PC-3 (cell line): ENCODE measurements around the gene MYL7. TPM values are rescaled to one million over a fixed set of nuclear protein-coding genes. Genes with fewer than 3 reads are reported as not detected.

Experiments
- ATAC-seq: fragments of 200-7000 bp; cut with Tn5 transposase; 2 replicates; pipeline ENCODE4 v1.9.1; 2020; ENCODE audit warnings: mild to moderate bottlenecking, moderate library complexity
- BruUV-seq: library from RNA; stranded (reverse); fragments of 400-500 nt; replicated peaks from 2 replicates; lab custom pipeline; 2021; lab: Mats Ljungman, UMichigan
- CTCF ChIA-PET: fragments of 300-600 bp; sonication (Branson Sonifier 250); formaldehyde crosslinking; loops from one replicate; lab custom pipeline; 2022; ENCODE audit warnings: antibody characterized with exemption; lab: Charles Lee
- POLR2A ChIA-PET: fragments of 300-600 bp; sonication (Branson Sonifier 250); formaldehyde crosslinking; loops from one replicate; lab custom pipeline; 2022; ENCODE audit warnings: antibody characterized with exemption; ENCODE audit not compliant: unreplicated experiment; lab: Charles Lee
- DNase-seq: peaks from one replicate; pipeline ENCODE4 v3.0.0-alpha.2; 2015
- H2AFZ ChIP-seq: fragments of 300-600 bp; sonication (generic); 2 replicates; pipeline ENCODE4 v1.6.0; 2016; ENCODE audit warnings: antibody characterized with exemption, low read length
- H3F3A ChIP-seq: fragments of 300-600 bp; sonication (generic); one replicate; pipeline ENCODE4 v1.6.0; 2017; ENCODE audit warnings: antibody characterized with exemption, low read length, control low read depth, mild to moderate bottlenecking; ENCODE audit not compliant: unreplicated experiment
- H3K27ac ChIP-seq: fragments of 300-600 bp; sonication (generic); 2 replicates; pipeline ENCODE4 v1.5.1; 2016; ENCODE audit warnings: mild to moderate bottlenecking, low read length
- H3K27me3 ChIP-seq: fragments of 300-600 bp; sonication (generic); 2 replicates; pipeline ENCODE4 v1.6.1; 2016; ENCODE audit warnings: low read length, mixed read lengths
- H3K36me3 ChIP-seq: fragments of 300-600 bp; sonication (generic); 2 replicates; pipeline ENCODE4 v1.6.1; 2016; ENCODE audit warnings: low read depth, mixed run types, low read length, mixed read lengths
- H3K4me1 ChIP-seq: fragments of 300-600 bp; sonication (generic); 2 replicates; pipeline ENCODE4 v1.5.1; 2016; ENCODE audit warnings: low read length; ENCODE audit not compliant: insufficient read depth
- H3K4me2 ChIP-seq: fragments of 300-600 bp; sonication (generic); 2 replicates; pipeline ENCODE4 v1.6.0; 2016; ENCODE audit warnings: low read length
- H3K4me3 ChIP-seq: fragments of 300-600 bp; sonication (generic); 2 replicates; pipeline ENCODE4 v1.5.1; 2016; ENCODE audit warnings: mild to moderate bottlenecking, low read length, mixed read lengths
- H3K79me2 ChIP-seq: fragments of 300-600 bp; sonication (generic); 2 replicates; pipeline ENCODE4 v1.6.1; 2017; ENCODE audit warnings: low read length, mixed read lengths
- H3K9ac ChIP-seq: fragments of 300-600 bp; sonication (generic); 2 replicates; pipeline ENCODE4 v1.6.0; 2016; ENCODE audit warnings: mild to moderate bottlenecking, low read length
- H3K9me2 ChIP-seq: fragments of 300-600 bp; sonication (generic); replicated peaks from 2 replicates; pipeline ENCODE4 v1.6.1; 2016; ENCODE audit warnings: mixed run types, low read length, mixed read lengths
- H3K9me3 ChIP-seq: fragments of 300-600 bp; sonication (generic); 2 replicates; pipeline ENCODE4 v1.6.1; 2016; ENCODE audit warnings: low read length, mixed read lengths
- H4K20me1 ChIP-seq: fragments of 300-600 bp; sonication (generic); 2 replicates; pipeline ENCODE4 v1.6.1; 2016; ENCODE audit warnings: low read length, mixed read lengths
- EZH2 ChIP-seq: fragments of 300-600 bp; sonication (generic); IDR thresholded peaks from one replicate; pipeline ENCODE4 v1.6.1; 2017; ENCODE audit warnings: antibody characterized with exemption, mild to moderate bottlenecking, low read length; ENCODE audit not compliant: unreplicated experiment
- EZH2phosphoT487 ChIP-seq: fragments of 300-600 bp; sonication (generic); IDR thresholded peaks from 2 replicates; pipeline ENCODE4 v1.6.1; 2018; ENCODE audit warnings: mild to moderate bottlenecking, antibody characterized with exemption, low read length, borderline replicate concordance
- intact Hi-C: fragments of 100-400 bp; cut with micrococcal nuclease; formaldehyde crosslinking; loops from 2 replicates; pipeline ENCODE4 v1.9.0; 2023
- total RNA-seq: library from RNA; depleted of rRNA; stranded (reverse); fragments of >200 nt; gene quantifications from 2 replicates; pipeline ENCODE4 v1.2.3, GENCODE V29; 2014
- TF ChIP-seq, protein P1 (sequence below): fragments of 300-600 bp; sonication (generic); conservative IDR thresholded peaks from 2 replicates; pipeline ENCODE4 v1.5.1; 2017; ENCODE audit warnings: antibody characterized with exemption, low read depth, mild to moderate bottlenecking, low read length

The MYL7 gene
- total RNA-seq, 1 experiment from 2014 or later = not detected

DNA sequence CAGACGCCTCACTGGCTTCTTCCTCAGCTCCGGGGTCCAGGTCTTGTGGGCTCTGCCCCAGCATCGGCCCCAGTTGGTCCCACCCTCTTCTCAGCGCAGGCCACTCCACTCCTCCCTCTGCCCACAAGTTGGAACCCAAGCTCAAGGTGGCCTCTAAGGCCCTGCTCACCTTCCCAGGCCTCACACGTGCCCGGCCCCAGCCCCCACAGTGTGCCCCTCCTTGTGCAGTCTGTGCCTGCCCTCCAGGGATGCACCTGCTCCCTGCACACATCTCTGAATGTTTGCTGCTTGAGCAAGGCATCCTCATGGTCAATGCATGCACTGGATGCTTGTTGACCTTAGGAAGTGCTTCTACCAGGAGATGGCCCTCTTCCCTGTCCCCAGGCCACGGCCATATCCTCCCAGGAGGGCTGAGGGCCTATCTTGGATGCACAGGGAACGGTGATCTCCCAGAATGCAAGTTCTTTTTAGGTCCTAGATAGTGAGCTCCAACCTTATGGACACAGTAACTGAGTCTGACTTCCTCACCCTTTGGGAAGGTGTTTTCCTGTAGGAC lies 44.7 kb downstream of the MYL7 start:
- ATAC-seq (no peak), DNase-seq (no peak)
- no peaks in the 10 kb centered on the region for H3K9me2 ChIP-seq
- H3K27ac ChIP-seq = no peak overlapping the region
- H3K4me2 ChIP-seq = no peak overlapping the region
- no peaks in the 10 kb centered on the region for H3K36me3 ChIP-seq
- intact Hi-C loops = no loop called here
- H3K4me3 ChIP-seq = no peak overlapping the region
- ChIA-PET POLR2A (no interaction called here), CTCF (interaction anchor here (0.5 kb wide), 1 partner anchor 28 kb away, joined by 6 read pairs; no protein-coding TSS in a partner anchor)
- no peaks in the 10 kb centered on the region for H3K27me3 ChIP-seq
- no peak for TF ChIP-seq EZH2phosphoT487
- TF ChIP-seq EZH2 = no peak
- TF ChIP-seq, protein P1, sequence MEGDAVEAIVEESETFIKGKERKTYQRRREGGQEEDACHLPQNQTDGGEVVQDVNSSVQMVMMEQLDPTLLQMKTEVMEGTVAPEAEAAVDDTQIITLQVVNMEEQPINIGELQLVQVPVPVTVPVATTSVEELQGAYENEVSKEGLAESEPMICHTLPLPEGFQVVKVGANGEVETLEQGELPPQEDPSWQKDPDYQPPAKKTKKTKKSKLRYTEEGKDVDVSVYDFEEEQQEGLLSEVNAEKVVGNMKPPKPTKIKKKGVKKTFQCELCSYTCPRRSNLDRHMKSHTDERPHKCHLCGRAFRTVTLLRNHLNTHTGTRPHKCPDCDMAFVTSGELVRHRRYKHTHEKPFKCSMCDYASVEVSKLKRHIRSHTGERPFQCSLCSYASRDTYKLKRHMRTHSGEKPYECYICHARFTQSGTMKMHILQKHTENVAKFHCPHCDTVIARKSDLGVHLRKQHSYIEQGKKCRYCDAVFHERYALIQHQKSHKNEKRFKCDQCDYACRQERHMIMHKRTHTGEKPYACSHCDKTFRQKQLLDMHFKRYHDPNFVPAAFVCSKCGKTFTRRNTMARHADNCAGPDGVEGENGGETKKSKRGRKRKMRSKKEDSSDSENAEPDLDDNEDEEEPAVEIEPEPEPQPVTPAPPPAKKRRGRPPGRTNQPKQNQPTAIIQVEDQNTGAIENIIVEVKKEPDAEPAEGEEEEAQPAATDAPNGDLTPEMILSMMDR = no peak
- no peaks in the 10 kb centered on the region for H4K20me1 ChIP-seq
- no peak overlapping the region for H3K9ac ChIP-seq
- BruUV-seq = no TSS peak
- no peaks in the 10 kb centered on the region for H3K79me2 ChIP-seq
- no peaks in the 10 kb centered on the region for H3K9me3 ChIP-seq
- H2AFZ ChIP-seq = no peak overlapping the region
- no peaks in the 10 kb centered on the region for H3F3A ChIP-seq
- no peaks in the 10 kb centered on the region for H3K4me1 ChIP-seq

DNA sequence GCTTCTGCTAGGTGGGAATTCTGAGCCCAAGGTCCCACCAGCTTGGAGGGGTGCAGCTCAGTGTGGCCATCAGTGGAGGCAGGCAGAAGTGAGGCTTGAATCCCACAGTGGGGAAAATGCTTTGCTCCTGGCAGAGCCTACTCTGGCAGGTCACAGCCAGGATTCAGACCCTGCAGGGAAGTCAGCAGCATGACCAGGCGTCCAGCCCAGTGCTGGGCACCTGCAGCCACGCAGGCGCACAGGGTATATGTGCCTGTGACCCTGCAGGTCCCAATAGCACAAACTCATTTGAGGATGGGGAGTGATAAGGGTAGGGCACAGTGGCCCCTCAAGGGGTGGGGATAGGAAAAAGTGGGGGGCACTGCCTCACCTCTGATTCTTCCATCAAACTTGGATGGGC lies 45.4 kb downstream of the MYL7 start:
- Histone ChIP-seq H3K9ac (no peak overlapping the region), H3K27ac (no peak overlapping the region), H3K27me3 (no peaks in the 10 kb centered on the region), H2AFZ (no peak overlapping the region), H3K36me3 (no peaks in the 10 kb centered on the region), H3K4me2 (no peak overlapping the region), H3K9me2 (no peaks in the 10 kb centered on the region), H4K20me1 (no peaks in the 10 kb centered on the region), H3K4me1 (no peaks in the 10 kb centered on the region), H3K79me2 (no peaks in the 10 kb centered on the region), H3K9me3 (no peaks in the 10 kb centered on the region), H3F3A (no peaks in the 10 kb centered on the region), H3K4me3 (no peak overlapping the region)
- DNase-seq (no peak), ATAC-seq (no peak)
- no TSS peak for BruUV-seq
- intact Hi-C loops = no loop called here
- CTCF ChIA-PET = interaction anchor here (0.5 kb wide), 1 partner anchor 29 kb away, joined by 6 read pairs; no protein-coding TSS in a partner anchor
- no peak for TF ChIP-seq EZH2phosphoT487
- TF ChIP-seq EZH2 = no peak
- TF ChIP-seq, protein P1 = no peak
- POLR2A ChIA-PET = no interaction called here

DNA sequence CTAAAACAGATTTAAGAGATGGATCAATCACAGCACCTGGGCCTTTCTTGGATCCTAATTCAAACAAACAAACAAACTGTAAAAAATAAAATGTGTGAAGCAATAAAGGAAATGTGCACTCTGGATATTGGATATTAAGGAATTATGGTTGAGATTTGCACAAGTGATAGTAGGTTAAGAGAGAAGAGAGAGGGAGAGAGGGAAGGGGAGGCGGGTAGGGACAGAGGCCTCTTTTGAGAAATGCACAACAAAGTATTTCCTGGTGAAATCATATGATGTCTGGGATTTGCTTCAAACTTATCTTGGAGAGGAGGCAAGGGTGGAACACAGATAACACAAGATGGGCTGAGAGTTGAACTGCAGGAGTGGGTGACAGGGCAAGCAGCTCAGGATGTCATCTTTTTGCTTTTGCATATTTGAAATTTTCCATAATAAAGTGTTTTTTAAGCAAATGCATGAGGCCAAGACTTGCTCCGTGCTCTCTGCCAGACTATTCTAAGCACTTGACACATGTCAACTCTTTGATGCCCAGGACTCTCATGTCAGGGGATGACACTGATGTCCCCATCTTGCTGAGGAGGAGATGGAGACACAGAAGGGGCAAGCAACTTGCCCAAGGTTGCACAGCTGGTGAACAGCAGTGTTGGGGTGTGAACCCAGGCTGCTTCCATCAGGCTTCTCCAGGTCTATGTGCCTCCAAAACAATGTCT lies 46.1 kb downstream of the MYL7 start:
- ATAC-seq = no peak
- Histone ChIP-seq H3K9me3 (no peaks in the 10 kb centered on the region), H3F3A (no peaks in the 10 kb centered on the region), H3K27ac (no peak overlapping the region), H3K79me2 (no peaks in the 10 kb centered on the region), H3K4me2 (no peak overlapping the region), H2AFZ (no peak overlapping the region), H3K4me1 (no peaks in the 10 kb centered on the region), H3K36me3 (no peaks in the 10 kb centered on the region), H3K9ac (no peak overlapping the region), H3K4me3 (no peak overlapping the region), H3K9me2 (no peaks in the 10 kb centered on the region), H4K20me1 (no peaks in the 10 kb centered on the region), H3K27me3 (no peaks in the 10 kb centered on the region)
- ChIA-PET CTCF (no interaction called here), POLR2A (no interaction called here)
- TF ChIP-seq EZH2 (no peak), EZH2phosphoT487 (no peak)
- TF ChIP-seq, protein P1 = no peak
- intact Hi-C loops = no loop called here
- DNase-seq = no peak
- BruUV-seq = no TSS peak
